GM12872 (cell line): ENCODE data around the gene PON2.

Experiments
- TF ChIP-seq, protein P1 (sequence below): IDR thresholded peaks from 3 replicates; pipeline ENCODE4 v1.5.1; 2011; ENCODE audit warnings: low read depth, mild to moderate bottlenecking, low read length, moderate library complexity; ENCODE audit not compliant: insufficient read depth

PON2 gene

DNA sequence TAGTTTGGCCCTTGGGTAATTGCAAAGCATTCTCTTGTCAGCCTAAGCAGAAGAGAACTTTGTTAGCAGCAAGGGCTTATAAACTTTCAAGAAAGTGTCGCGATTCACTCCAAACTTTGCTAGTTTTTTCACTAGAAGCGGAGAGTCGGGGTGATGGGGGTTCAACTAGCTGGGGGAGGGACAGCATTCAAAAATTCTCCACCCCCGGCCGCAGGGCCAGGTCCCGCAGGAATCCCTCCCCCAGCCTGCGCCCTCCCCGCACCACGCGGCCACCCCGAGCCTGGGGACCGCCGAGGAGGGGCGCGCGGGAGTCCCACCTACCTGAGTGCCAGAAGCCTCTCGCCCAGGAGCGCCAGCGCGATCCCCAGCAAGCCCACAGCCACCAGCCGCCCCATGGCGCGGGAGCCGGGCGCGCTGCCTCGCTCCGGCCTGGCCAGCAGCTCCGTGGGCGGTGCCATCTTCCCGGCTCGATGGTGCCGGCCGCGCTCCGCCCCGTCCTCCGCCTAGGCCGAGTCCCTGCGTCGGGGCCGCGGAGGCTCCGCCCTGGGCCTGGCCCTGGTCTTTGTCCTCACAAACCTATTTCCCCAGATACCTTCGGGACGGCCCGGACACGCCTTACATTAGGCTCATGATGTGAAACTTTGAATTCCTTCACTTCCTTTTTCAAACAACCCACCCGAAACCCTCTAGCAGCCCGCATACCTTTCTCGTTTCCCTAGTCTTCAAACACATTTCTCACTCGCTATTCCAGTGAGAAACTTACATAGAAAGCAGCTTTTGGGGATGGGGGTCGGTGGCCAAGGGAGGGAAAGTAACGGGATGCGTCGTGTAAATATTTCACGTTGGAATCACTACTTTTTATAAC is at the start of gene PON2:
Gene PON2 (minus strand): TSS at position 472 of the 865 bp plus-strand sequence. CDS start 77 bp downstream, at position 395.
- TF ChIP-seq, protein P1, sequence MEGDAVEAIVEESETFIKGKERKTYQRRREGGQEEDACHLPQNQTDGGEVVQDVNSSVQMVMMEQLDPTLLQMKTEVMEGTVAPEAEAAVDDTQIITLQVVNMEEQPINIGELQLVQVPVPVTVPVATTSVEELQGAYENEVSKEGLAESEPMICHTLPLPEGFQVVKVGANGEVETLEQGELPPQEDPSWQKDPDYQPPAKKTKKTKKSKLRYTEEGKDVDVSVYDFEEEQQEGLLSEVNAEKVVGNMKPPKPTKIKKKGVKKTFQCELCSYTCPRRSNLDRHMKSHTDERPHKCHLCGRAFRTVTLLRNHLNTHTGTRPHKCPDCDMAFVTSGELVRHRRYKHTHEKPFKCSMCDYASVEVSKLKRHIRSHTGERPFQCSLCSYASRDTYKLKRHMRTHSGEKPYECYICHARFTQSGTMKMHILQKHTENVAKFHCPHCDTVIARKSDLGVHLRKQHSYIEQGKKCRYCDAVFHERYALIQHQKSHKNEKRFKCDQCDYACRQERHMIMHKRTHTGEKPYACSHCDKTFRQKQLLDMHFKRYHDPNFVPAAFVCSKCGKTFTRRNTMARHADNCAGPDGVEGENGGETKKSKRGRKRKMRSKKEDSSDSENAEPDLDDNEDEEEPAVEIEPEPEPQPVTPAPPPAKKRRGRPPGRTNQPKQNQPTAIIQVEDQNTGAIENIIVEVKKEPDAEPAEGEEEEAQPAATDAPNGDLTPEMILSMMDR: no peak

DNA sequence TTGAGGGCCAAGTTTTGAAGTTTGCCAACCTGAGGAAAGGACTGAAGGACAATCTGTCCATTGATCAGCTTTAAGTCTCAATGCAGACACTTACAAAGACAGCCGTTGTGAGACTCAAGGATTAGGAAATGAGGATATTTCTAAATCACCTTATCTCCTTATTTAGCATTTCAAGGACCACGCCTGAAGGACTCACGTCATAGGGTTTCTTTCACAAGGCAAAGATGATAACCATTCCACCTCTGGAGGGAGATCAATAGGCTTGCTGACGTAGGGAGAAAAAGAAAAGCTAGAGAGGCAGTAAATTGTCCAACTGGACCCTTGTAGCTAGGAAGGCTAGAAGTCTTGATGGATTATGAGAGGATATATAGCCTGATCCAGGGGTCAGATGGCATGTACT is 47.6 kb upstream of the PON2 start:
- TF ChIP-seq, protein P1: no peak

DNA sequence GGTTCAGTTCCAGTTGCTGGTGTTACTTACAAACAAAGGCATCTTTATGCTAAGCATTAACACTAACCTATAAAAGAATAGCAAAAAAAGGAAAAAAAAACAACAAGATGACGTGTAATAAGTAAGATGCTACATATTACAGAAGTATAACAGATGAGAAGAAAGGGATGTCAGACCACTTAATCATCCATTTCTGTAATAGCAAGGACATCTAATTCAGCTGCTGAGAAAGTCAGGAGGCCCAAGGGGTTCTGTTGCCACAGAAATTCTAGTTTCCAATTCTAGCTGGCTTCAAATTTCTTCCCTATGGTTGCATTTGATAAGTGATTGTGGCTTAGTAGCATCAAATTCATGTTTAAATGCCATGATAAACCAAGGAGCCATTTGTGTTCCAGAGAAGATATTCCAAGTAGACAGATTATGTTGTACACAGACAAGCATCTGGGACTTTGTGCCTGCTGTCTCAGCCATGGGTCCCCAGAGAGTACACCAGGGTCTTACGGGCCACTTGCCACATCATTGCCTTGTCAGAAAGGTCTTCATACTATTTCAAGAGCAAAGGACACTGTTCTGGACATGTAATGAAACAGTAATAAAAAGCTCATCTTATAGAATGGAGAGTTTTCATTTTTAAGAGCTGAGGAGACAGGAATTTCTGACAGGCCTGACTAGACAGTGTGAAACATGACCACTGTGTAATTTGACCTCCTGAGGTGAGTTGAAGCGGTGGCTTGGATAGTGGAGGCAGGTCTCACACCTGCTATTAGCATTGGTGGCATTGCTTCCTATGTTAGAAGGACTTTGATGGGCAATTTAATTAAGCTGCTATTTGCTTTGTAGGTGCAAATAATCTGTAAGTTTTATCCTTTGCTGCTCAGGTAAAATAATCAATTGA is 46.7 kb upstream of the PON2 start:
- TF ChIP-seq, protein P1: no peak

DNA sequence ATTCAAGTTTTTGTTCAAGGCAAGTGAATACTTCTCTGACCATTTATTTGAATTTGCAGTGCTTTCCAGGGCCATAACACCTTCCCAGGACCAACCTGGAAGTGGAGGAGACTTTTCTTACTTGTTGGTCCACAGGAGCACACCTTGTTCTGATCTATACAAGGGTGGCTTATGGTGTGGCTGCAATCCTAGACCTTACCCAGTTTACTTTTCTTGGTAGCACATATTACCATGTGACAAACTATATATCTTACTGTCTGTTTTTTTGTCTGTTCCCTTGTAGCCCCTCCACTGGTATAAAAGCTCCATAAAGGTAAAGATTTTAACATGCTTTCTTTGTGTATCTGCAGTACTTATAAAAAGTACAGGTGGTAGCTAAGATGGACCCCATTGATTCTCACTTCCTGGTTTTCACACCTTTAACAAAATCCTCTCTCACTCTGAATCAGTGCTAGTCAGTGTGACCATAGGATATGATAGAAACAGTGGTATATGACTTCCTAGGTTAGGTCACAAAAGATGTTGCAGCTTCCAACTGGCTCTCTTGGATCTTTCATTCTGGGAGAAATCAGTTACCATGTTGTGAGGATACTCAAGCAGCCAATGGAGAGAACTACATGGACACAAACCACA is 45.3 kb upstream of the PON2 start:
- TF ChIP-seq, protein P1: no peak

DNA sequence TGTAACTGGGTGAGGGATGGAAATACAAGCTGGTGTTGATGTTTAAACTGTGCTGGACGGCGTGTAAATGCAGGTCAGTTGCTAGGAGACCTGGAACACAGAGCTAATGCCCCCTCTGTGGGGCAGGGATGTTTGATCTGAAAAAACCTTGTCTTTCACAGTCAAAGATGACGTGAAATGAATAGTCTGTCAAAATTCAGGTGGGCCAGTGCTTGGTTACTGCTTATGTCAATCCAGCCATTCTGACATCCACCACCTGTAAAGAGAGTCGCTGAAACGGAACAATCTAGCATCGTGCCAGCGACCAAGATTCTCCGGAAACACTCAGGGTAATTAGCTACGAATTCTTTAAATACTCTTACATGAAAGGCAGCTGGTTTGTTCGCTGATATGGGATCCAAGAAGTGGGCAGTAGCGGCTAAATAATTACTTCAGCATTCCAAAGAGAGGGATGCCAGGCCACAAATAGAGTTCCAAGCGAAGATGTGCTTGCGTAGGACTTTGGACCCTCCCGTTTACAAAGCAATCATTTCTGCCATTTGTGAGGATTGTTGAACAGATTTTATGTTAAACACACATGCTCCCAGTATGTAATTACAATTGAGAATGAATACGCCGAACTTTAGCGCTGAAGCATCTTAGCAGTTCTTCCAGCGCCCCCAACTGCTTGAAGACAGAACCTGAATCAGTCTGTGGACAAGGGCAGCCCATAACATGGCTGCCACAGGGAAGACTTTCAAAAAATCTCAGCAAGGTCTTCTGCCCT is 43.6 kb upstream of the PON2 start:
- TF ChIP-seq, protein P1: no peak

DNA sequence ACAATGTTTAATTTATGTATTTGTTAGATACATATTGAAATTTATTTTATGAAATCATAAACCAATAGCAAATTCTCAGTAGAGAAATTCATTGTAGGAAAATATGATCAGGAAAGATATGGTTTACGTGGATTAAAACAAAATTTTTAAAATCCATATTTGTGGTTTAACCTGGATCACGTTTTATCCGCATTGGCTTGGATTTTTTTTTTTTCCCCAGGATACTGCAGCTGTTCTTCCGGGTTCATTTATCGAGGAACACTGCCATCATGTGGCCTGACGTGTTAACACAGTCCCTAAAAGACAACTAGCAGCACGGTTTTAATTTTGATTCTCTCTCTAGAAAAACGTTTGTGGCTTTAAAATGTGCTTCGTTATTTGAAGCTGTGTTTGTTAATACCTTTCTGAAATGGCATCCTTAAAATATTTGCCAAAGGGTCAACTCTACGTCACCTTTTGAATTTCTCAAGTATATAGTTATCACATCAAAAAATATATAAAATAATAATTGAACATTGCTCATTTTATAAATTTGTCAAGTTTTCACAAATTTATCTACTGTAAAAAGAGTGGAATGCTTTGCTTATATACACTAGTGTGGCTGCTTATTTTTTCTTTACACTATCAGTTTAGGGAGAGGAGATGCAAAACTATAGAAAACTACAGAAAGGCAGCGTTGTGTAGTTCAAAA is 42.2 kb upstream of the PON2 start:
- TF ChIP-seq, protein P1: peak; percentile 71
